HepG2 (cell line): ENCODE measurements around the gene ADRM1. TPM values are rescaled to one million over a fixed set of nuclear protein-coding genes. Genes with fewer than 3 reads are reported as not detected.

Experiments used
- BATF2 ChIP-seq: sonication (generic); formaldehyde crosslinking; IDR thresholded peaks from 2 replicates; pipeline ENCODE4 v1.8.0; 2022; ENCODE audit warnings: mild to moderate bottlenecking, missing genetic modification reagents, moderate library complexity
- CBX2 ChIP-seq, 2 experiments: fragments of 200-600 bp in 1 of 2; sonication (generic); formaldehyde crosslinking in 1 of 2; IDR thresholded peaks; 2 replicates each; pipeline versions ENCODE4 v1.7.0 to v1.8.1; 2018 to 2022; ENCODE audit warnings: low read depth in 2 of 2, low read length in 1 of 2, mild to moderate bottlenecking in 1 of 2, missing genetic modification reagents in 1 of 2
- CREM ChIP-seq, 2 experiments: sonication (generic) in 1 of 2; formaldehyde crosslinking in 1 of 2; IDR thresholded peaks; 2 replicates each; pipeline versions ENCODE4 v1.4.0 to v1.6.1; 2016 to 2020; ENCODE audit warnings: antibody characterized with exemption in 1 of 2, mild to moderate bottlenecking in 1 of 2, missing genetic modification reagents in 1 of 2
- FOXA3 ChIP-seq: IDR thresholded peaks from 2 replicates; pipeline ENCODE4 v1.6.1; 2016; ENCODE audit warnings: missing genetic modification reagents, missing compliant biosample characterization
- HIVEP1 ChIP-seq: sonication (generic); formaldehyde crosslinking; IDR thresholded peaks from 2 replicates; pipeline ENCODE4 v1.4.0; 2020; ENCODE audit warnings: mild to moderate bottlenecking, missing genetic modification reagents
- HNF4A ChIP-seq: sonication (generic); formaldehyde crosslinking; IDR thresholded peaks from 2 replicates; pipeline ENCODE4 v1.4.0; 2020; ENCODE audit warnings: missing genetic modification reagents
- HOMEZ ChIP-seq: IDR thresholded peaks from 2 replicates; pipeline ENCODE4 v1.6.1; 2016; ENCODE audit warnings: low read depth
- KLF13 ChIP-seq: sonication (generic); formaldehyde crosslinking; IDR thresholded peaks from 2 replicates; pipeline ENCODE4 v1.4.0; 2020; ENCODE audit warnings: mild to moderate bottlenecking, missing genetic modification reagents
- MIXL1 ChIP-seq: IDR thresholded peaks from 2 replicates; pipeline ENCODE4 v1.6.1; 2016
- NR1H2 ChIP-seq: sonication (generic); formaldehyde crosslinking; IDR thresholded peaks from 2 replicates; pipeline ENCODE4 v1.8.1; 2022; ENCODE audit warnings: low read depth, missing genetic modification reagents, borderline replicate concordance
- SALL1 ChIP-seq: sonication (generic); formaldehyde crosslinking; IDR thresholded peaks from 2 replicates; pipeline ENCODE4 v1.8.0; 2022; ENCODE audit warnings: mild to moderate bottlenecking, missing genetic modification reagents
- SIN3A ChIP-seq: IDR thresholded peaks from 2 replicates; pipeline ENCODE4 v1.6.1; 2011; ENCODE audit warnings: low read depth, mild to moderate bottlenecking, control low read depth, low read length, borderline replicate concordance
- ZBTB20 ChIP-seq: sonication (generic); formaldehyde crosslinking; IDR thresholded peaks from 2 replicates; pipeline ENCODE4 v1.8.1; 2023; ENCODE audit warnings: missing genetic modification reagents, low read depth, mild to moderate bottlenecking, borderline replicate concordance
- ZNF232 ChIP-seq: sonication (generic); formaldehyde crosslinking; IDR thresholded peaks from 2 replicates; pipeline ENCODE4 v1.4.0; 2020; ENCODE audit warnings: missing genetic modification reagents, borderline replicate concordance
- ZNF260 ChIP-seq: sonication (generic); formaldehyde crosslinking; IDR thresholded peaks from 2 replicates; pipeline ENCODE4 v1.4.0; 2020; ENCODE audit warnings: missing genetic modification reagents, low read depth, mild to moderate bottlenecking, borderline replicate concordance
- ZNF367 ChIP-seq: sonication (generic); formaldehyde crosslinking; IDR thresholded peaks from 2 replicates; pipeline ENCODE4 v1.4.0; 2020; ENCODE audit warnings: missing genetic modification reagents, borderline replicate concordance
- ZNF816 ChIP-seq: sonication (generic); formaldehyde crosslinking; IDR thresholded peaks from 2 replicates; pipeline ENCODE4 v1.8.0; 2022; ENCODE audit warnings: missing genetic modification reagents, mild to moderate bottlenecking, borderline replicate concordance
- ZUFSP ChIP-seq: sonication (generic); formaldehyde crosslinking; IDR thresholded peaks from 2 replicates; pipeline ENCODE4 v1.9.0; 2021; ENCODE audit warnings: missing genetic modification reagents, mild to moderate bottlenecking, borderline replicate concordance
- polyA plus RNA-seq, 8 experiments: library from polyadenylated mRNA; depleted of rRNA in 3 of 8; stranded (reverse) in 7 of 8; unstranded in 1 of 8; fragments of >200 nt; fragmentation: Illumina TruSeq in 4 of 8; extraction: Trizol in 4 of 8; gene quantifications; 2 replicates each; pipeline versions ENCODE4 v1.2.1 to v1.2.3, GENCODE V29; 2011 to 2016; ENCODE audit warnings: low read depth in 4 of 8, missing spikeins in 1 of 8, mixed read lengths in 1 of 8; ENCODE audit not compliant: insufficient read depth in 1 of 8
- total RNA-seq, 5 experiments: library from RNA; depleted of rRNA; stranded (reverse); fragments of >200 nt; fragmentation: Illumina TruSeq; extraction: Trizol; gene quantifications; 2 replicates each; pipeline ENCODE4 v1.2.3, GENCODE V29; 2016; ENCODE audit warnings: low read depth in 1 of 5
- TF ChIP-seq, protein P1 (sequence below): sonication (generic); formaldehyde crosslinking; conservative IDR thresholded peaks from 2 replicates; pipeline ENCODE4 v1.4.0; 2020; ENCODE audit warnings: mild to moderate bottlenecking, missing genetic modification reagents, moderate library complexity
- TF ChIP-seq, protein P2 (sequence below): sonication (generic); formaldehyde crosslinking; conservative IDR thresholded peaks from 2 replicates; pipeline ENCODE4 v1.5.0; 2020; ENCODE audit warnings: missing genetic modification reagents

ADRM1 gene
- total and polyA plus RNA-seq, 2 of the 13 experiments (the other 11 are each of a cell fraction or from before 2014, with no cell fraction given) = 92.9 to 154 TPM

DNA sequence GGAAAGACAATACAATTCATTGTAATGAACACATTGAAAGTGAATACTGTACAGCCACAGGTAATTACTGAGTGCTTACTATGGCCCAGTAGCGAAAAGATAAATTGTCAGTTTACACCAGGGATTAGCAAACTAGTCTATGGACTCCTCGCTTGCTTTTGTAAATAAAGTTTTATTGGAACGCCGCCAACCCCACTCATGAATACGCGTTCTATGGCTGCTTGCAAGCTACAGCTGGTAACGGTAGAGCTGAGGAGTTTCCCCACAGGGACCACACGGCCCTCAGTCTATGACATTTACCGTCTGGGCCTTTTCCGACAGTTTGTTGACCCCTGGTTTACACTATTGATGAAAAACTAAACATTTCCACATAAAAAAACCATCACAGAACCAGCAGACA lies 40.1 kb downstream of the ADRM1 start (continued):
- TF ChIP-seq FOXA3 (CRISPR knock-in tag) (peak; percentile 63; the same call in 1 of the 2 replicates), ZNF816 (no peak), SIN3A (0 out of 2 replicates have a peak, but pooled peaks have one; percentile 37), MIXL1 (CRISPR knock-in tag) (0 out of 2 replicates have a peak, but pooled peaks have one; percentile 55), BATF2 (CRISPR knock-in tag) (no peak), HOMEZ (CRISPR knock-in tag) (peak; percentile 63; the same call in 1 of the 2 replicates), ZNF232 (CRISPR knock-in tag) (no peak; the same call in 1 of the 2 replicates), ZUFSP (no peak), CREM (IDR thresholded peaks at IDR 0.05) (peak; percentile 29; the same call in 1 of the 2 replicates), CREM (CRISPR knock-in tag; IDR thresholded peaks at IDR 0.05) (no peak), HIVEP1 (CRISPR knock-in tag) (no peak), ZNF260 (no peak), SALL1 (peak; percentile 60), ZNF367 (CRISPR knock-in tag) (no peak), KLF13 (CRISPR knock-in tag) (no peak), NR1H2 (CRISPR knock-in tag) (no peak), HNF4A (CRISPR knock-in tag) (peak; percentile 60; the same call in 1 of the 2 replicates), ZBTB20 (peak; percentile 41; the same call in 1 of the 2 replicates), CBX2 (IDR thresholded peaks at IDR 0.05; ENCODE audit: low read depth, low read length) (no peak), CBX2 (CRISPR knock-in tag; IDR thresholded peaks at IDR 0.05; ENCODE audit: low read depth) (no peak)
- TF ChIP-seq, protein P1, sequence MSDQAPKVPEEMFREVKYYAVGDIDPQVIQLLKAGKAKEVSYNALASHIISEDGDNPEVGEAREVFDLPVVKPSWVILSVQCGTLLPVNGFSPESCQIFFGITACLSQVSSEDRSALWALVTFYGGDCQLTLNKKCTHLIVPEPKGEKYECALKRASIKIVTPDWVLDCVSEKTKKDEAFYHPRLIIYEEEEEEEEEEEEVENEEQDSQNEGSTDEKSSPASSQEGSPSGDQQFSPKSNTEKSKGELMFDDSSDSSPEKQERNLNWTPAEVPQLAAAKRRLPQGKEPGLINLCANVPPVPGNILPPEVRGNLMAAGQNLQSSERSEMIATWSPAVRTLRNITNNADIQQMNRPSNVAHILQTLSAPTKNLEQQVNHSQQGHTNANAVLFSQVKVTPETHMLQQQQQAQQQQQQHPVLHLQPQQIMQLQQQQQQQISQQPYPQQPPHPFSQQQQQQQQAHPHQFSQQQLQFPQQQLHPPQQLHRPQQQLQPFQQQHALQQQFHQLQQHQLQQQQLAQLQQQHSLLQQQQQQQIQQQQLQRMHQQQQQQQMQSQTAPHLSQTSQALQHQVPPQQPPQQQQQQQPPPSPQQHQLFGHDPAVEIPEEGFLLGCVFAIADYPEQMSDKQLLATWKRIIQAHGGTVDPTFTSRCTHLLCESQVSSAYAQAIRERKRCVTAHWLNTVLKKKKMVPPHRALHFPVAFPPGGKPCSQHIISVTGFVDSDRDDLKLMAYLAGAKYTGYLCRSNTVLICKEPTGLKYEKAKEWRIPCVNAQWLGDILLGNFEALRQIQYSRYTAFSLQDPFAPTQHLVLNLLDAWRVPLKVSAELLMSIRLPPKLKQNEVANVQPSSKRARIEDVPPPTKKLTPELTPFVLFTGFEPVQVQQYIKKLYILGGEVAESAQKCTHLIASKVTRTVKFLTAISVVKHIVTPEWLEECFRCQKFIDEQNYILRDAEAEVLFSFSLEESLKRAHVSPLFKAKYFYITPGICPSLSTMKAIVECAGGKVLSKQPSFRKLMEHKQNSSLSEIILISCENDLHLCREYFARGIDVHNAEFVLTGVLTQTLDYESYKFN (CRISPR knock-in tag) = peak; percentile 58
- TF ChIP-seq, protein P2, sequence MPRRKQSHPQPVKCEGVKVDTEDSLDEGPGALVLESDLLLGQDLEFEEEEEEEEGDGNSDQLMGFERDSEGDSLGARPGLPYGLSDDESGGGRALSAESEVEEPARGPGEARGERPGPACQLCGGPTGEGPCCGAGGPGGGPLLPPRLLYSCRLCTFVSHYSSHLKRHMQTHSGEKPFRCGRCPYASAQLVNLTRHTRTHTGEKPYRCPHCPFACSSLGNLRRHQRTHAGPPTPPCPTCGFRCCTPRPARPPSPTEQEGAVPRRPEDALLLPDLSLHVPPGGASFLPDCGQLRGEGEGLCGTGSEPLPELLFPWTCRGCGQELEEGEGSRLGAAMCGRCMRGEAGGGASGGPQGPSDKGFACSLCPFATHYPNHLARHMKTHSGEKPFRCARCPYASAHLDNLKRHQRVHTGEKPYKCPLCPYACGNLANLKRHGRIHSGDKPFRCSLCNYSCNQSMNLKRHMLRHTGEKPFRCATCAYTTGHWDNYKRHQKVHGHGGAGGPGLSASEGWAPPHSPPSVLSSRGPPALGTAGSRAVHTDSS (CRISPR knock-in tag) = no peak
